Measurements from ENCODE around the gene SLC12A6. TPM values are rescaled to one million over a fixed set of nuclear protein-coding genes. Genes with fewer than 3 reads are reported as not detected.

The SLC12A6 gene
- total RNA-seq, 2 donors from 2014 or later: 58.3 to 82.9 TPM

DNA sequence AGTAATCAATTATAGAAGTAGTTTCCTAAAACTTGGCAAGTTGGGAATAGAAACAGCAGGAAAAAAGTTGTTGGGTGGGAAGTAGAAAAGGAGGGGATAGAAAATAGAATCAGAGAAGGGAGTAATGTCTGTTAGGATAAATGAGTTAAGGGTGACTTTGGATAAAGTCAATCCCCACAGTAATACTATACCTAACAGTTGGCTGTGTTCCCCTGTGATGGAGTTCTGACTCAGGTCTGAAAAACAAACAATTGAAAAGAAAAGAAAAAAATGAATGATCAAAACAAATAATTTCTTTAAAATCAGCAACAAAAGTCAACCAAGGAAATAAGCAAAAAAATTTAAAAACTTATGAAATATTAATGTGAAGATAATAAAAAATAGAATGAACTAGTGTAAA lies 62.4 kb downstream of the SLC12A6 start:
- peaks cover 16 to 28% of the 10 kb centered on the region in 2 donors for H3K4me1 ChIP-seq (ENCODE audit: control insufficient read depth in 1 of 2, low read depth in 2 of 2)
- no peak for ATAC-seq (ENCODE audit: insufficient number of reproducible peaks, low FRiP score, low read depth)
- no peaks in the 10 kb centered on the region for H3K9me3 ChIP-seq

DNA sequence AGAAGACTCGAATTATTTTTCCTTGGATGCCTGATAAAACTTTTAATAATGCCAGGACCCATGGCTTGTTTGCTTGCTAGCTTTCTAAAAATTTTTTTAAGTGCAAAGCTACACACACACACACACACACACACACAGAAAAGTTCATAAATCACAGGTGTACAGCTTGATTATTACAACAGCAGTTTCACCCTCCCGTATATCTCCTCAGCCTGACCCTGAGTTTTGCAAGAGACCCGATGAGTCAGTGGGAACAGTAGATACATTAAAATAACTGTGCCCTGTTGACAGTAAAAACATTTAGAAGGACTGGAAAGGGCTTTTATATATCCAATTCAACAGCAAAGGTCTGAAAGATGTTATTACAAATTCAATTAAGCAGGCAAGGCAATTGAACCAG lies 66.1 kb downstream of the SLC12A6 start:
- peak; percentile 20 for DNase-seq (ENCODE audit: low spot score)
- Histone ChIP-seq H3K4me1 (ENCODE audit: control insufficient read depth in 1 of 2, low read depth in 2 of 2) (peaks cover 13 to 22% of the 10 kb centered on the region in 2 donors), H3K36me3 (no peaks in the 10 kb centered on the region), H3K27ac (peak overlapping the region in 1 of 2 donors; percentile 27), H3K9me3 (no peaks in the 10 kb centered on the region), H3K27me3 (replicated peaks; ENCODE audit: insufficient read depth) (no peaks in the 10 kb centered on the region), H3K4me3 (peak overlapping the region; percentile 17)
- peak; percentile 79 for ATAC-seq (ENCODE audit: insufficient number of reproducible peaks, low FRiP score, low read depth)
- TF ChIP-seq, protein P1, sequence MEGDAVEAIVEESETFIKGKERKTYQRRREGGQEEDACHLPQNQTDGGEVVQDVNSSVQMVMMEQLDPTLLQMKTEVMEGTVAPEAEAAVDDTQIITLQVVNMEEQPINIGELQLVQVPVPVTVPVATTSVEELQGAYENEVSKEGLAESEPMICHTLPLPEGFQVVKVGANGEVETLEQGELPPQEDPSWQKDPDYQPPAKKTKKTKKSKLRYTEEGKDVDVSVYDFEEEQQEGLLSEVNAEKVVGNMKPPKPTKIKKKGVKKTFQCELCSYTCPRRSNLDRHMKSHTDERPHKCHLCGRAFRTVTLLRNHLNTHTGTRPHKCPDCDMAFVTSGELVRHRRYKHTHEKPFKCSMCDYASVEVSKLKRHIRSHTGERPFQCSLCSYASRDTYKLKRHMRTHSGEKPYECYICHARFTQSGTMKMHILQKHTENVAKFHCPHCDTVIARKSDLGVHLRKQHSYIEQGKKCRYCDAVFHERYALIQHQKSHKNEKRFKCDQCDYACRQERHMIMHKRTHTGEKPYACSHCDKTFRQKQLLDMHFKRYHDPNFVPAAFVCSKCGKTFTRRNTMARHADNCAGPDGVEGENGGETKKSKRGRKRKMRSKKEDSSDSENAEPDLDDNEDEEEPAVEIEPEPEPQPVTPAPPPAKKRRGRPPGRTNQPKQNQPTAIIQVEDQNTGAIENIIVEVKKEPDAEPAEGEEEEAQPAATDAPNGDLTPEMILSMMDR (IDR thresholded peaks at IDR 0.05): no peak

More for the DNA sequence above, 62.4 kb downstream of the SLC12A6 start:
- no peaks in the 10 kb centered on the region for H3K27me3 ChIP-seq (replicated peaks; ENCODE audit: insufficient read depth)
- no peak overlapping the region for H3K4me3 ChIP-seq
- DNase-seq (ENCODE audit: low spot score): no peak
- H3K27ac ChIP-seq: no peak overlapping the region
- H3K36me3 ChIP-seq: no peaks in the 10 kb centered on the region
- TF ChIP-seq, protein P1 (IDR thresholded peaks at IDR 0.05): no peak

DNA sequence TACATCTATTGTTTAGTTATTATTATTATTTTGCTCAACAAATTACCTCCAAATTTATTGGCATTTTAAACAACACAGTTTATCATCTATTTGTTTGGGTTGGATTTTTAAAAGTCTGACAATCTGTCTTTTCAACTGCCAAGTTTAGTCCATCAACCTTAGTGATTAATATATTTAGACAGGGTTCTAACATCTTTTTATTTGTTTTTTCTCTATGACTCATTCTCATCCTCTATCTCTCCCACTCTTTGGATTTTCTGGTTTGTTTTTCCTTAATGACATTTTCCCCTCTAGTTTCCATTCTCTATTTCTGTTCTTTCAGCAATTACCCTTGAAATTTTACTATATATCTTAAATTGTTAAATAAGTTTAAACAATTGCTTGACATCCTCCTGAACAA lies 70.8 kb downstream of the SLC12A6 start:
- no peaks in the 10 kb centered on the region for H3K27me3 ChIP-seq (replicated peaks; ENCODE audit: insufficient read depth)
- ATAC-seq (ENCODE audit: insufficient number of reproducible peaks, low FRiP score, low read depth) (no peak), DNase-seq (ENCODE audit: low spot score) (no peak)
- H3K4me3 ChIP-seq: no peak overlapping the region
- TF ChIP-seq, protein P1 (IDR thresholded peaks at IDR 0.05): no peak
- no peaks in the 10 kb centered on the region for H3K36me3 ChIP-seq
- H3K9me3 ChIP-seq: no peaks in the 10 kb centered on the region
- no peak overlapping the region for H3K27ac ChIP-seq
- H3K4me1 ChIP-seq (ENCODE audit: control insufficient read depth in 1 of 2, low read depth in 2 of 2): peaks cover 5% of the 10 kb centered on the region in 2 donors

DNA sequence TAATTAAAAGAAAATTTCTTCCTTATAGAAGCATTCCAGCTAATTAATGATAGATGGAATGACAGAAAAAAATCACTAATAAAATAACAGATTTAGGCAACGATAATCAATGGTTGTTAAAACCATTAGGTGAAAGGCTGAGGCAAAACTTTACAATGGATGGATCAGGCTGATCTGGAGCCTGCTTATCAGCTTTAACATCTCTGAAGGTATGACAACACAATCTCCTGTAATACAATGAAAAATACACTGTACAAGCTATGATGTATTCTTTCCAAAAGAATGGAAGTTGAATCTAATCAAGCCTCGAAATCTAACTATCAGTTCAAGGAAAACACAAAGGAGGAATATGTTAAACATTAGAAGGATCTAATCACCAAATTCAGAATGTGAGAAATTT lies 73.5 kb downstream of the SLC12A6 start:
- H3K4me1 ChIP-seq (ENCODE audit: control insufficient read depth in 1 of 2, low read depth in 2 of 2): no peaks in the 10 kb centered on the region
- no peak for ATAC-seq (ENCODE audit: insufficient number of reproducible peaks, low FRiP score, low read depth)
- no peak overlapping the region for H3K27ac ChIP-seq

DNA sequence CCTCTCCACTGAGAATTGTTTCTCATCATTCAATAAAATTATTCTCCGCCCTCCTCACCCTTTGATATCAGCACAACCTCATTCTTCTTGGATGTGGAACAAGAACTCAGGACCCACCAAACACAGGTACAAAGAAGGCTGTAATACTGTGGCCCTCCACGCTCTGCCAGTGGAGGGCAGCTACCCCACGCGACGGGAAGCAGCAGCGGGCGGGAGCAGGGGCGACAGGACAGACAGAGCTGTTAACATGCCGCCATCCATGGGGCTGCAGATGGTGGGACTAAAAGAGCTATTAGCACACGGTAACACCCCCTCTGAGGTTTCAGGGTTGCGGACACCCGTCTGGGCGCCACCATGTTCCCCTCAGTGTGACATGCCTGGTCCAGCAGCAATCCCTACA lies 75.2 kb downstream of the SLC12A6 start:
- TF ChIP-seq, protein P1 (IDR thresholded peaks at IDR 0.05): no peak
- H3K9me3 ChIP-seq: no peaks in the 10 kb centered on the region
- no peak for ATAC-seq (ENCODE audit: insufficient number of reproducible peaks, low FRiP score, low read depth)
- no peaks in the 10 kb centered on the region for H3K27me3 ChIP-seq (replicated peaks; ENCODE audit: insufficient read depth)
- H3K4me3 ChIP-seq: no peak overlapping the region
- peaks cover 8% of the 10 kb centered on the region for H3K36me3 ChIP-seq
- no peak for DNase-seq (ENCODE audit: low spot score)
- no peaks in the 10 kb centered on the region for H3K4me1 ChIP-seq (ENCODE audit: control insufficient read depth in 1 of 2, low read depth in 2 of 2)
- no peak overlapping the region for H3K27ac ChIP-seq

More for the DNA sequence above, 73.5 kb downstream of the SLC12A6 start:
- Histone ChIP-seq H3K36me3 (no peaks in the 10 kb centered on the region), H3K9me3 (no peaks in the 10 kb centered on the region), H3K27me3 (replicated peaks; ENCODE audit: insufficient read depth) (no peaks in the 10 kb centered on the region), H3K4me3 (no peak overlapping the region)
- TF ChIP-seq, protein P1 (IDR thresholded peaks at IDR 0.05): no peak
- DNase-seq (ENCODE audit: low spot score): no peak

Measured in thoracic aorta (tissue), 2 donors.